Amniotic stem cell (primary cell): ENCODE measurements around the gene TSFM.
"Not testable (repeated sequence)": the region's sequence is repeated elsewhere in the genome, so short reads cannot be mapped to it uniquely, and the experiment has no call there.

Experiments
- DNase-seq: peaks from one replicate; lab custom pipeline; 2025; lab: John Stamatoyannopoulos, UW

Gene TSFM

DNA sequence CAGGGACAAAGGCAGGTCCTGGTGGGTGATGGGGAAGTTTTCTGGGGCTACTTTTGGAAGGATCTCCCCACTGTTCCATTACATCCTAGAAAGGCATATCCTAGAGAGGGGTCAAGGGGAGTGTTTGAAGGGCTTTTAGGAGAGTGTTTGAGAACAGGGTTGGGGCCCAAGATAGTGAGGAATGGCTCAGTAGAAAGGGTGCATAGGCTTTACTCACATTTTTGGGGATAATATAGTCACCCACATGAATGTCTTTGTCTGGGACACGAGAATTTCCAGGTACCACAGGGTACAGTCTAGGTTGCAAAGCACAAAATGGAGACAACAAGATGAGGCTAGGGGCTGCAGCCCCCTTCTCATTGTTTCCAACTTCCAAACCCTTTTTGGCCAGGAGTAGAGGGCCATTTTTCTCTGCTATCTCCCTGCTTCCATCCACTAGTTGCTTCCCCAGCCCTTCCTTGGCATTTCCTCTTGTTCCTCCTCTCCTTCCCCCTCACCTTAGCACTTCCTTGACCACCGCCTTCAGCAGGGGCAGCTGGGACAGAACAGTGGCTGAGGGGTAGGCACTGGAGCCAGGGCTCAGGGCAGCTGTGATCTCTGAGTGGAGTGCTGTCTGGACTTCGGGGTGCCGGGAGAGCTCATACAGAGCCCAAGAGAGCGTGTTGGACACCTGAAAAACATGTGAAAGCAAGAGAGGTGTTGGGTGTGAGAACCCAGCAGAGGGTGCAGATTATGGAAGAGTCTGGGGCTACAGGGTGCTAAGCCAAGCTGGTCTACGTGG lies 18.5 kb upstream of the TSFM start:
- no peak for DNase-seq

DNA sequence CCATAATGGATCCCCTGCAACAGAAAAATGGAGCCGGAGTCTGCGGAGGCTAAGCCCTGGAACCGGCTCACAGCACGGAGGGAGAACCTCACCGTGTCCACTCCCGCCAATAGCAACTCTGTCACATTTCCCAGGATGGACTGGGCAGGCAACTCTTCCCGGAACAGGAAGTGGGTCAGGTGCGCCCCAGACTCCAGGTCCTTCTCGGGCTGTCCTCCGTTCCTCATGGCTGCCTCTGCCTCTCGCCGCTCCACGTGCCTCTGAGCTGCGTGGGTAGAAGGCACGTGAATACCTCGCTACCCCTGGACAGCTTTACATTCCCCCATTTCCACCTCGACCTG lies 18.0 kb upstream of the TSFM start:
- DNase-seq = no peak

DNA sequence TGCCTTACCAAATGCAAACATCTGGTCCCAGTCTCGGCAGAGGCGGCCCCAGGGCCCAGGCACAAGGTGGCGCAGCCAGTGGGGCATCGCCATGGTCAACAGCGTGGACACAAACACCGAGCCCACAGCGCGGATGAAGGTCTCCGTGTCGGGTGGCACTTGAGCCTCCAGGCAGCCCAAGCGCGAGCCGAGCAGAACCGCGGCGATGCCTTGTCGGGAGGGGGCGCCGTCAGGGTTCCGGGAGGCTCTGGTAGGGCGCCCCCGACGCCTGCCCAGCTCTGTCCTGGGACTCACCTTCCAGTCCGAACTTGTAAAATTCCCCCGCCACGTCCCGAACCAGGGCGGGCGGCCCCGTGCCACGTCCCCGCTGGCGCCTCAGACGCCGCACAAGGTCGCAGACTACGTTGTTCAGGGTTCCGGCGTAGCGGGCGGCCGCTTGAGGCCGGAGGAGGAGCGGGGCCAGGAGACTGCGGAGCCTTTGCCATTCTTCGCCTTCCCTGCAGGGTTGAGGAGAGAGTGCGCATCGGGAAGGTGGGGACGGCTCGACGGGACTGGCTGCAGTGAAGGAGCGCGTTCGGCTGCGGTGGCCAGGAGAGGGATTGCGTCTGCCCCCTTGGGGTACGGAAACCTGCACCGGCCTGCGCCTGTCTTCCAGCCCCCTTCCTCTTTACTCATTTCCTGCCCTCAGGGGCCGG lies 17.4 kb upstream of the TSFM start:
- DNase-seq = no peak

DNA sequence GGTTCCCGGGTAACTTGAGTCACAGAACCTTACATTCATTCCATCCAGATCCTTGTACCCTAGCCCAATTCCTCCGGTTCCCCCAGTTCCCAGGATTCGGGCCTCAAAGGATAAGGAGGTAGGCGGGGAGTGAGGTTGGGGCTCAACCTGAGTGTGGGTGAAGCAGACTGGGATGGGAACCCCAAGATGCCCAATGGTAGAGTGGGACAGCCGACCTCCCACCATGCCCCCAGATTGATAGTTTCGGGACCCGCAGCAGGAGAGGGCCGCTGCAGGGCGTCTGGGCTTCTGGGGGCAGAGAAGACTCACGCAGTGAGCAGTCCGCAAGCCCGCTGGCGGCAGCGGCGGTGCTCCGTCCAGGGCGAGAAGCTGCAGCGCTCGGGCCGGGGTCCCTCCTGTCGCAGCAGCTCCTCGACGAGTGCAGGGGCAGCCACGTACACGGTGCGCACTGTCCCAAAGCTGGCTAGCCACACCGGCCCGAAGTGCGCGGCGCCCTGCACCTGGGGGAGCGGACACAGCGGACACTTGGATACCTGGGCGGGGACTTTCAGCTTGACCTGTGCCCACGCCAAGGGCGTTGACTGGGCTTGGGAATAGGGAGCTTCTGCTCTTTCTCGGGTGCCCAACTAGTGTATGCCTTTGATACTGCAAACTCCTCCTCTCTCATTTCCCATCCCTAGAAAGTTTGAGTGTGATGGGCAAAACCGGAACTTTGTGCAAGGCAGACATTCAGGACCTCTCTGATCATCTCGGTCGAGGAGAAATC lies 16.7 kb upstream of the TSFM start:
- DNase-seq = no peak

DNA sequence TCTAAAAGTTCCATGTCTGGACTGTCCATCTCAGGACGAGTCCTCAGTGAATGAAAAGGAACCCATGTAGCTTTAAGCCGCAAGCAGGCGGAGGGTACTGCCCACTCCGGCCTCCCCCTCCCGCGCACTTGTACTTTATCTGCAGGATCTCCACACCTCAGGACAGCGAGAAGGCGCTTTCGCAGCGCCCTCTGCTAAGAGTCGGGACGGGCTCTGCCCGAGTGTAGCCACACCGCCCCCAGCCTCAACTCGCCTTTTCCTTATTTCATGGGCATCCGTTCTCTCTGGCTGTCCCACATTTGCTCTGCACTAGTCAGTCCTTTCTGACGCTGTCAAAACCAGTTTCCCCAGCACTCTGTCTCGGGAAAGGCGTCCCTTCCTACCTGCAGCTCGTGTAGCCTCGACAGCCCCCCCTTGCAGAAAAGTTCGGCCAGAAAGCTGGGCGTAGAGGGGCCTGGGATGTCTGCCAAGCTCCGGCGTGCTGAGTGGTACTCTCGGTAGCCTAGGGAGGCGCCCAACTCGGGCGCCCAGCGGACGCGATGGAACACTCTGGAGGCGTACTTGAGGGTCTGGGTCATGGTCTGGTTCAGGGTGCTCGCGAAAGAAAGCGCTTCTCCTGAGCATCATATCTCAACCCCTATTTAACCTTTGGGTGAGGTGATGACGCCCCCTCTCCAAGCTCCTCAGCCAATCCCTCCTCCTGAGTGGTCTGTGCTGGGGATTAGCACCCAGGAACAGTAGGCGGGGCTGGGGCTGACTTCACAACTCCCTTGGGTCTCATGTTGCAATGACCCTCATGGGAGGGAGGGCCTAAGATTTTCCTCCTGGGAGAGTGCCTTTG lies 15.9 kb upstream of the TSFM start, which contains the start of gene CYP27B1:
Gene CYP27B1 (minus strand): TSS at position 615 of the 841 bp plus-strand sequence. CDS start 37 bp downstream, at position 578.
- DNase-seq = no peak

DNA sequence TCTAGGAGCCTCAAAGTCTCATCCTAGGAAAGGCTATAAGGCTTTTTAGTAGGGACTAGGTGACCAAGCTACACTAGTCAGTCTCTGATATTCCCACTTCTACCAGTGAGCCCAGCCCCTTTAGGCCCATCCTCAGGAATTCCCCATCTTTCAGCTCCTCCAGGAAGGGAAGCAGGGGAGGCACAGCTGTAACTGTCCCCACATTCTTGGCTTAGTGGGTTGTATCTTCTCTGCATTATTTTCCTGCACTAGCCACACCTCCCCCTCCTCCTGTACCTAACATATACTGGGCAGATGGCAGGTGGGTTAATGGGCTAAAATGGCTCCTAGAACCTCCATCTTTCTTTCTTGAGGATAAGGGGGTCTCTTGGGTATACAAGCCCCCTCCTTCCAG lies 15.3 kb upstream of the TSFM start:
- DNase-seq = no peak

DNA sequence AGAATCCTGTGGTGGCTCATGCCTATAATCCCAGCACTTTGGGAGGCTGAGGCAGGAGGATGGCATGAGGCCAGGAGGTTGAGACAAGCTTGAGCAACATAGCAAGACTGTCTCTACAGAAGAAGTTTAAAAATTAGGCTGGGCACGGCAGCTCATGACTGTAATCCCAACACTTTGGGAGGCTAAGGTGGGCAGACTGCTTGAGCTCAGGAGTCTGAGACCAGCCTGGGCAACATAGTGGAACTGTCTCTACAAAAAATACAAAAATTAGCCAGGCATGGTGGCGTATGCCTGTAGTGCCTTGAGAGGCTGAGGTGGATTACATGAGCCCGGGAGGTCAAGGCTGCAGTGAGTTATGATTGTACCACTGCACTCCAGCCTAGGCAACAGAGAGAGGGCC lies 14.7 kb upstream of the TSFM start:
- DNase-seq = no peak

DNA sequence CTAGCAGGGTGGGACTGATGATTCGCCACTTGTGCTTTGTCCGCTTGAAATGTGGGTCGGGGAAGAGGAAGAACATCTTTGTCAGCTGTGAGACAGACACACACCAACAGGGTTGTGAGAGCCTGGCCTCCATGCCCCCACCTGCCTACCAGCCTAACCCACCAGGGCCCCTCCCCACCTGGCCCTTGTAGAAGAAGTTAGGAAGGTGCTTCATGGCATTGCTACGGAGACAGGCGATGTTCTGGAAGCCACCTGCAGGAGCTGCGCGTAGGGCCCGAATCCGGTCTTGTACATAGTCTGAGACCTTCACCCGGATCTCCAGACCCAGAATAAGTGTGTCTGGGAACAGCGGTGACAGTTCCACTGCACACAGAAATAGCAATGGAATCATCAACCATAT lies 13.0 kb upstream of the TSFM start:
- no peak for DNase-seq

DNA sequence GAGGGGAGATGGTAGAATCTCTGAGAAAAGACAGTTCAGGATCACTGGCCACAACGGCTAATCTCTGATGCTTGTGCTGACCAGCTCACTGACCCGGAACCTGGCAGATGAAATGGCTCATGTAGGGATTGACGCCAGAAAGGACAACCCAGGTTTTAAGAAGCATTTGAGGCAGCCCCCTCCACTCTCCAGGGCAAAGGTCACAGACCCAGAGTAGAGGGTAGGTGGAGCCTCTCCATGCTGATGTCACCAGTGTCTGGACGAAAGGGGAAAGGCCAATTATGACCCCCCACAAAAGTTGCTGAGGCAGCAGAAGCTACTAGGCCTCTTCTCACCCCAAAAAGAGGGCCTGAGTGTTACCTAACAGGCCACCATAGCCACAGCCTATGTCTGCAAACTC lies 11.9 kb upstream of the TSFM start:
- no peak for DNase-seq

DNA sequence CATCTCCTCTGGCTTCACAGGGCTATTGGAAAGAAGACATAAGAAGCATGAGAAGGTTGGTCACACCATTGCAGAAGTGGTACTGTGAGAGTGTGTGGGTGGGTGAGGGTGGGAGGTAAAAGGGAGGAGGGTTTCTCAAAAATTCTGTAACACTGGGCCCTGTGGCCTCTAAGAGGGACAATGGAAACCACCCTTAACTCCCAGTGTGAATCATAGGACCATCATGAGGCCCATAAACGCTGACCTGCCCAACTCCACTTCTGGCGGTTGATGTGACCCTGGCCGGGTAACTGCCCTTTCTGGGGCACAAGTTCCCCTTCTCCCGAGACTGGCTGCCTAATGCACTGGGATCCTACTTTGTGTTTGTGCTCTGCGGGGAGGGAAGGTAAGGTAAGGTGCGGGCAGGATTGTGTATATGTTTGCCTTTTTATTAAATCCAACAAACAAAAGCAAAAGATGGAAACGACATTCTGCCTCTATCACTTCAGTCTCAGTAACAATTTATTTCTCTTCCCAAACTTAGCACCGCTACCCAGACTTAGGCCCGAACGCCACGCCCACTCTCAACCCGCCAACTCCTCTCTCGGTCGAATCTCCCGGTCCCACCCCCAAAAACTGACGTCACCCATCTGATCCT lies 11.2 kb upstream of the TSFM start:
- DNase-seq = peak; percentile 75

DNA sequence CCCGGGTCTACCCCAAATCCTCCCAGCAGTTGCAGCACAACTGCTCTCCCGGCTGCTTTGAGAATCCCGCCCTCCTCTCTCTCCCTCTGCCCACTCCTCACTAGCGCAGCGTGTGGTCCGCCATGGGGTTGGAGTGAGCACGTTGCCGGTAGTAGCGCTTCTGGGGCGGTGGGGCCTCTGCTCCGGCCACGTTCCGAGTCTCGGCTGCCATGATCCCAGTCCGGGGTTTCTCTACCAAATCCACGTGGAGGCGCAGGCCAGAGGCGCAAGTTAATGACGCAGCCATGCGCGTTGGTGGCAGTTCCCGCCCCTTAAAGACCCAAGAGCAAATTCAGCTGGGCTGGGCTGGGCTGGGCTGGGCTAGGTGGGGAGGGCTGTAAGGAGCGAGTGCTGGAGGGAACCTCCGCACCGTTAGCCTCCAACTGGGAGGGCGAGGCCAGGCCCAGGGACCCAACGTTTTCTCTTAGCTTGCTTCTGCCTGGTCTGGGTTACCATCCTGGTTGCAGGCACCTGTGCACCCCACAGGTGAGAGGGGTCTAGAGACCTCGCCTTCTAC lies 10.6 kb upstream of the TSFM start, which contains the start of gene METTL1:
Gene METTL1 (minus strand): TSS at position 233 of the 556 bp plus-strand sequence. CDS start 22 bp downstream, at position 211.
- peak; percentile 94 for DNase-seq

DNA sequence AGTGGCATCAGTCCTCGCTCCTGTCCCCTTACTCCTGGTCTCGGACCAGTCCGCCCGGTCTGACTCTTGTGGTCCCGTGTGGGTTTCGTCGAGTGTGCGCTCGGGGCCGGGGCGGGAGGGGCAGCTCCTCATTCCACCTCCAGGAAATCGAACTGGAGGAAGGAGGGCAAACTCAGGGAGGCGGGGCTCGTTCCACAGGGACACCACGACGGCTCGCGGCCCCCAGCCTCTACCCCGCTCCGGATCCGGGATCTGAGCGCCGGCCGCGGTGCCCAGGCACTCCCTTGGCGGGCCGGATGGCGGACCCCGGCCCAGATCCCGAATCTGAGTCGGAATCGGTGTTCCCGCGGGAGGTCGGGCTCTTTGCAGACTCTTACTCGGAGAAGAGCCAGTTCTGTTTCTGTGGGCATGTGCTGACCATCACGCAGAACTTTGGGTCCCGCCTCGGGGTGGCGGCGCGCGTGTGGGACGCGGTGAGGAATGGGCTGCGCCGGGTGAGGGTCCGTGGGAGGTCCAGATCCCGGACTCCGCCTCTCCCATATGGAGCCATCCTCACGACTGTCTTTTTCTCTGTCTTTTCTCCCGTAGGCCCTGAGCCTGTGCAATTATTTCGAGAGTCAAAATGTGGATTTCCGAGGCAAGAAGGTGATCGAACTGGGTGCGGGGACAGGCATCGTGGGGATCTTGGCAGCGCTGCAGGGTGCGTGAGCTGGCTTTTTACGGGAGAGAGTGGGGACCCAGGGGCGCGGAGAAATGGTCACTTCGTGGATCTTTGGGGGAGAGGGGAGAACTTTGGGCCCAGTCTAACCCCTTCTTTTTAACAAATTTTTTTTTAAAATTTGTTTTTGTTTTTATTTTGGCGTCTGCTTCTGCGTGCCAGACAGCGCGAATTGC lies 9.9 kb upstream of the TSFM start, which contains the start of gene EEF1AKMT3:
Gene EEF1AKMT3 (plus strand): TSS at position 186 of the 894 bp plus-strand sequence. CDS start 111 bp downstream, at position 297.
- DNase-seq = peak; percentile 31

DNA sequence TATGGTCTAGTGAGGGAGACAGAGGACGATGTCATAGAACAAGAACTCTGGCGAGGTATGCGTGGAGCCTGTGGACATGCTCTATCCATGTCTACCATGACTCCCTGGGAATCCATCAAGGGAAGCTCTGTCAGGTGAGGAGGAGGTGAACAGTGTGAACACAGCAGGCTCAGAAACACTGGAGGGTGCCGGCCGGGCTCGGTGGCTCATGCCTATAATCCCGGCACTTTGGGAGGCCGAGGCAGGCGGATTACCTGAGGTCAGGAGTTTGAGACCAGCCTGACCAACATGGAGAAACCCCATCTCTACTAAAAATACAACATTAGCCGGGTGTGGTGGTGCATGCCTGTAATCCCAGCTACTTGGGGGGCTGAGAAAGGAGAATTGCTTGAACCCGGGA lies 8.0 kb upstream of the TSFM start:
- DNase-seq = not testable (repeated sequence)

DNA sequence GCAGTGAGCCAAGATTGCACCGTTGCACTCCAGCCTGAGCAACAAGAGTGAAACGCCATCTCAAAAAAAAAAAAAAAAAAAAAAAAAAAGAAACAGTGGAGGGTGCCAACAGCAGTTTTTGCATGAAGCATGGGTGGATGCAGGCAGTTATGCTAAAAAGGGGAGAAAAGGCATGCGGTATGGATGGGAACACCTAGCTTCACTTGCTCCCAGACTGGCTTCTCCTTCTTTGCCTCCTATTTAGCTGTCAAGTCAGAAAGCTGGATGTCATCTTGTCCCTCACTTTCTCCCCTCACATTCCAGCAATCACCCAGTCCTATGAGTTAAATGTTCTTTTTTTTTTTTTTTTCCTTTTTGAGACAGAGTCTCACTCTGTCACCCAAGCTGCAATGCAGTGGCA lies 7.5 kb upstream of the TSFM start:
- no peak for DNase-seq

DNA sequence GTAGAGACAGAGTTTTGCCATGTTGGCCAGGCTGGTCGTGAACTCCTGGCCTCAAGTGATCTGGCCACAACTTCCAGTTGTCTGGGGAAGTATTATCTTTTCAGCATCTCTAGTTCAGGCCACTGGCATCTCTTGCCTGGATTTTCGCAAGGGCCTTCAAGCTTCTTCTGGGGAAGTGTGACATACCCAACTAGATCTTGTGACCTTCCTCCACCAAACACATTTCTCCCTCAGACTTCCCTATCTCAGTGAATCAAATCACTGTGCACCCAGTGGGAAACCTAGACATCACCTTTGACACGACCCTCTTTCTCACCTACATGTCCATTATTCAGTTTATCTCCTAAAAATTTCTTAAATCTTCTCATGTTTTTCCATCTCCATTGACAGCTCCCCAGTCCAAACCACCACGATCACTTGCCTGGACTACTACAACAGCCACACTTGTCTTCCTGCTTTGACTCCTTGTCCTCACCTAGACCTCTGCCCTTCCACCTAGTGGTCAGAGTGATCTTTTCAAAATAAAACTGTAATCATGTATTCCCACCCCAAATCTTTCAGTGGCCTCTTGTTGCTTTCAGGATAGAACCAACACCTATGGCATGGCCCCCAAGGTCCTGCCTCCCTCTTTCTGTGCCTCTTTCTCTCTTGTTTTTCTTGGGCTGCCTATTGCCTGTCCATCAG lies 6.9 kb upstream of the TSFM start:
- DNase-seq = no peak

DNA sequence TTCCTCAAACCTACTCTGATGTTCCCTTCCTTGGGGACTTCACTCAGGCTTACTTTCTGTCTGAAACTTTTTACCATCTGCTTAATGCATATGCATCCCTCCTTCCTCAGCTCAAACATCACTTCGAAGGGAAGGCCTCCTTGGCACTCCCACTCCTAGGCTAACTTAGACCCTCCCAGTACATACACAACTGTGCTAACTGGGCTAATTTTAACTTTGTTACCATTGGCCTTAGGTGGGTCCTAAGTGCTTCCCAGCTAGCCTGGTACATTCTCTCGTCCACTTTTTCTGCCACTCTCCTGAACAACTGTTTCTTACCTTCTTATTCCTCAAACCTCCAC lies 6.4 kb upstream of the TSFM start:
- DNase-seq = no peak

DNA sequence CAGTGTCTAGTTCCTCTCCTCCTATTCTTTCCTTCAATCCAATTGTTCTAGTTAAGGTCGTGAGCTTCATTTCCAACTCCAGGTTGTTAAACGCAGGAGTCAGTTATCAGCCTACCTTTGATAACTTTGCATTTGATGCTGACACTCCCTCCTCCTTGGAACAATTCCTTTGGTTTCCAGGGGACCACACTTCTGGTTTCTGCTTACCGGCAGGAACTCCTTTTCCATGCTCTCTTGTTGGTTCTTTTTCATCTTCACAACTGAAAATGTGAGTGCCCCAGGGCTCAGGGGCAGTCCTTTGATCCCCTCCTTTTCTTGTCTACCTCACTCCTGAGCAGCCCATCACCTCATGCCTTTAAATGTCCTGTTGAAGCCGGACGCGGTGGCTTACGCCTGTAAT lies 5.2 kb upstream of the TSFM start:
- no peak for DNase-seq

DNA sequence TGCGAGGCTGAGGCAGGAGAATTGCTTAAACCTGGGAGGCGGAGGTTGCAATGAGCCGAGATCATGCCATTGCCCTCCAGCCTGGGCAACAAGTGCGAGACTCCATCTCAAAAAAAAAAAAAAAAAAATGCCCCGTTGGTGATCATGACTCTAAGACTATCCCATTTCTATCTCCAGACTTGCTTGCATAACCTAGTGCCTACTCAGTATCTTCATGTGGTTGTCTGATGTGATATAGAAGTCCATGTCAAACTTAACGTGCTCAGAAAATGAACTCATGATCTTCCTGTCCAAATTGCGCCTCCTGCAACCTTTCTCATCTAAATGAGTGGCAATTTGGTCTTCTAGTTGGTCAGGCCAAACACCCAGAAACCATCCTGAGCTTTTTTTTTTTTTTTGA lies 4.7 kb upstream of the TSFM start:
- DNase-seq = no peak

DNA sequence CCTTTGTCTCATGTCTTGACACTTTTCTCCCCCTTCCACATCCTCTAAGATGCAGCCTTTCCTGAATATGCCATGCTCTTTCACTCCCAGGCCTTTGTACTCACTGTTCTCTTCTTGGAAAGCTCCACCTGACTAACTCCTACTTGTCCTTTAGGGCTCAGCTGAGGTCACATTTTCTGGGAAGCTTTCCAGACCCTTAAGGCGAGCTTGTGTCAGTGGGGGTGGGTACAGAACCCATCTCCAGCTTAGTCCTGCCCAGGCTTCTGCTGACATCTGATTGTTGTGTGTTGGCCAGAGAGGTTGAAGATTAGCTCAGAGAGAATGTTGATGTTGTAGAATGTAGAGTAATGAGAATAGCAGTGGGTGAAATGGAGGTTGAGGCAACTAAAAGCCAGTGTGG lies 2.9 kb upstream of the TSFM start:
- DNase-seq = no peak
